GM20000 (cell line): ENCODE data around the gene NAA16.

ENCODE experiments used
- DNase-seq: peaks from one replicate; pipeline ENCODE4 v3.0.0; 2012; ENCODE audit warnings: low spot score
- CTCF ChIP-seq: IDR thresholded peaks from 2 replicates; pipeline ENCODE4 v1.5.1; 2012; ENCODE audit warnings: mild to moderate bottlenecking, control low read depth; ENCODE audit errors: extremely low read depth, missing control alignments

NAA16 gene

GRCh38 chr13:41408746-41409145 lies 97.7 kb downstream of the NAA16 start:
- no peak for DNase-seq
- no peak for TF ChIP-seq CTCF

DNA sequence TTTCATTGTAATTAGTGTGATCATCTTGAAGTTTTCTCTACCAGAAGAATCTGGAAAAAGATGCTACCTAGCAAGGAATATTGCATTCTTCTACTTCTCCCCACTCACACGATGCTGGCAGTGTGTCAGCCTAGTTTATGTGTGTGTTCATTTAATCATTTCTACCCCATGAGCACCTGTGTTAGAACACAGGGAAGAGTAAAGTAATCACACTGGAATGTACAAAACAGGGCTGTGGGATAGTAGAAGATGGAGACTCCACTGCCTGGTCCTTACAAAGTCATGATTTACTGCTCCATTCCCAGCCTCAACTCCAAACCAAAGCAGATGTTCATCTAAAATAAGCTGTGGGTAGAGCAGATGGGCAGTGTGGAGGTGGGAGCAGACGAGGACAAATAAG lies 98.5 kb downstream of the NAA16 start:
- no peak for TF ChIP-seq CTCF
- no peak for DNase-seq

- DNase-seq, result no peak
- no peak for TF ChIP-seq CTCF
Observed at GRCh38 chr13:41411060-41411459, 100.0 kb downstream of the NAA16 start.

- no peak for TF ChIP-seq CTCF
- DNase-seq, result peak; percentile 34
Observed at GRCh38 chr13:41411522-41411921, 100.5 kb downstream of the NAA16 start.

DNA sequence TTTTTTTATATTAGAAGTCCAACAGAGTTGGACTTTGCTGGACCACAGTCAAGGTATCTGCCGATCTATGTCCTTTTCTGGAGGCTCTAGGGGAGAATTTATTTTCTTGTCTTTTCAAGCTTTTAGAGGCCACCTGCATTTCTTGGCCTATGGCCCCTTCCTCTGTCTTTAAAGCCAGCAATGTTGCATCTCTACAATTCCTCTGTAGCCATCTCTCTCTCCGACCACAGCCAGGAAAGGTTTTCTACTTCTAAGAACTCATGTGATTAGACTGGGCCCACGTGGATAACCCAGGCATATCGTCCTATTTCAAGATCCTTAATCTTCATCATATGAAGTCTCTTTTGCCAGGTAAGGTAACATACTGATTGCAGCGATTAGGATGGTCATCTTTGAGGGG lies 102.8 kb downstream of the NAA16 start:
- DNase-seq, result no peak
- no peak for TF ChIP-seq CTCF

DNA sequence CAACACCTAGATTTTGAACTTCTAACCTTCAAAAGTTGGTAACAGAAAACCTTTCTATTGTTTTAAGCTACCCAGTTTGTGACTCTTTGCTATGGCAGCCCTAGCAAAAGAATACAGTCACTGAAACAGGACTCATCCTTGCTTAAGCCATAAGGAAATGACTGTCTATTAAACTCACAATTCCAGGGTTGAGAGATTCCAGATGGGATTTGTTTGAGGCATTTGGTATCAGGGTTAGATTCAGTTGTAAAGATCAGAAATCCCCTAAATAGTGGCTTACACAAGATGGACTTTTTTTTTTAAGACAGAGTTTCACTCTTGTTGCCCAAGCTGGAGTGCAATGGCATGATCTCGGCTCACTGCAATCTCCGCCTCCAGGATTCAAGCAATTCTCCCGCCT lies 105.2 kb downstream of the NAA16 start:
- no peak for DNase-seq
- no peak for TF ChIP-seq CTCF

- DNase-seq, result no peak
- TF ChIP-seq CTCF, result no peak
Observed at GRCh38 chr13:41418027-41418426, 107.0 kb downstream of the NAA16 start.

- TF ChIP-seq CTCF, result no peak
- no peak for DNase-seq
Observed at GRCh38 chr13:41418731-41419130, 107.7 kb downstream of the NAA16 start.
